Activated effector memory CD4-positive, alpha-beta T cell treated with Interleukin-2 at 50 U/mL for 16 hours (primary cell): Measurements from ENCODE around the gene MRPL16.
"Not testable (repeated sequence)": the region's sequence is repeated elsewhere in the genome, so short reads cannot be mapped to it uniquely, and the experiment has no call there.

Experiments used
- DNase-seq: peaks from one replicate; pipeline ENCODE4 v3.0.0-alpha.2; 2020

MRPL16 gene

DNA sequence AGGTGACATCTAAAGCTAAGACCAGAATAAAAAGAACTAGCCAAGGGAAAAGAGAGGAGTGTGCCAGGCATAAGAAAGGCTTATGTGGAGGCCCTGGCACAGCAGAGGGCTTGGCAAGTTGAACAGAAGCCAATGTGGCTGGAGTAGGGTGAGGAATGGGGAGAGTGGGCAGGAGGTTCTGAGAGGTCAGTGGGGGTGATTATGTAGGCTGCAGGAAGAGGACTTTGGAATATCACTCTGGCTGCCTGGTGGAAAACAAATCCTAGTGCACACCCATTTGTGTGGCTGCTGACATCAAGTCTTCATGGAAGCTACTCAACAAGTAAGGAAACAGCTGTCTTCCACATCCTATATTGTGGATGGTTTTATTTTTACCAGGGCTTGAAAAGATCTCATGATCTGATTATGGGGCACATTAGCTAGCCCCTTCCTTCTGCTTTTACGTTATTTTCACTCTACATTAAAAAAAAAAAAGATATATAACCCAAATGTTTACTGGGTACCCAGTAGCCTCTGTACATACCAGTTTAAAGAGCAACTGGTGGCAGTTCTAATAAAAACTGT, 3.4 kb downstream of the MRPL16 start:
- DNase-seq, result no peak

DNA sequence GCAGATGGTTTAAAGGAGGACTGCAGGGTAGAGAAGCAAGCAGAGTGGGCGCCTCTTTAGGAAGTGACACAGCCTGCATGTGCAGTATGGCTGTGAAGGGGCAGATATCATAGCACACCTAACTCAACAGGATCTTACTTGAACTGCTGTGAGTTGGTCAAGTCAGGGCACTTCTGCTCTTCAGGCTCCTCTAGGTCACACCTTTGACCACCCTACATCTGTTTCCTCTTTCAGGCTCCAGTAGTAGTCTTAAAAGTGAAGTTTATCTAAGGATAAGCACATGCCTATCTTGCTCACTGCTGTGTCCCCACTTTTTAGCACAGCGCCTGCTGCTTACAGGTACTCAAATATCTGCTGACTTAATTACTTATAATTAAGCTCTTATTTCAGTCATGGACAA, 6.5 kb downstream of the MRPL16 start:
- DNase-seq, result no peak

DNA sequence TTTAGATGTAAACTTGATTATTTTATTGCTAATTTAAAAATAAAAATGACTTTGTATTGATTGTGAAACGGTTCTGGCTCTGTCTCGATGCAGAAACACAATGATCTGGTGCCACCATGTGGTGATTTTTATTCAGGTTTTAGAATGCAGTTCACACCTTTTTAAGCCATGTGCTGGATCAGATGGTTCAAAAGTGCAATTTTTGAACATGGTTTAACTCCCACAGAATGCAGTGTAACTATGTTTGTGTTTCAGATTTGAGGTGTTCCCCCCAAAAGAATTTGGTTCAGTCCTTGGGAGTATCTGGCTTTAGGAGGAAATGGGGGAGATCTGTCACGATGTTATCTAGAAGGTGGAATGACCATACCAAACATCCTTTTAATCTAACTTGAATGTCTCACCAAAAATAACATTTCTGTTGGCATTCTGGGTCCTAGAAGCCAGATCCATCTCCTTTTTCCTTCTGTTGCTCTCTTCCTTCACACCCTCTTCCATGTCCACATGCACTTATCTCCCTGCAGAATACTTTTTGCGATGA, 7.9 kb downstream of the MRPL16 start:
- no peak for DNase-seq

DNA sequence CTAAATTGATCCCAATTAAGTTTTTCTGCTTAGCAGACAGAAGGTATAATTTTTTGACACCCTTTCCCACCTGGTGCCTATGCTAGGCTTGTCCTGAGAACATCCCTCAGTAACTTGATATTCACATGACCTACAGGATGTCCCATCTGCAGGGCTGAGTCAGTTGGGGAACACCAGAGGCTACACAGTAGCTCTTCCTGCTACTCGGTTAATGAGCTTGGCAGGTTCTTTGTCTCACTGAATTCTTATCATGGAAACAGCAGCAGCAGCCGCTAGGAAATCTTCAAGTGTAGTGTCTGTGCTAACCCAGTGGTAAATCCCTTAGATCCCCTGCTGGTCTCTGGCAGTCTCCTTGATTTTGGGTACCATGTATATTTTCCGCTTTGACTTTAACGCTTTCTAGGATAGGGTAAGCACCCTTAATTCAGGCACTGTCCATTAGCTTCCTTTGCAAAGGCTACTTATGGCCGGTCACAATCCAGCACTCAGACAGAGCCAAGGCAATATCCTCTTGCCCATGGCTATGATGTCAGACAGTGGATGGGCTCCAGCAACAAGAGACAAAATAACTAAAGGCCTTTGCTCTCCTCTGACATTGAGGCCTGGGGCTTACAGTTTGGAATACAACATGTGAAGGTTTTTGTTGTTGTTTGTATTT, 8.5 kb downstream of the MRPL16 start:
- no peak for DNase-seq

DNA sequence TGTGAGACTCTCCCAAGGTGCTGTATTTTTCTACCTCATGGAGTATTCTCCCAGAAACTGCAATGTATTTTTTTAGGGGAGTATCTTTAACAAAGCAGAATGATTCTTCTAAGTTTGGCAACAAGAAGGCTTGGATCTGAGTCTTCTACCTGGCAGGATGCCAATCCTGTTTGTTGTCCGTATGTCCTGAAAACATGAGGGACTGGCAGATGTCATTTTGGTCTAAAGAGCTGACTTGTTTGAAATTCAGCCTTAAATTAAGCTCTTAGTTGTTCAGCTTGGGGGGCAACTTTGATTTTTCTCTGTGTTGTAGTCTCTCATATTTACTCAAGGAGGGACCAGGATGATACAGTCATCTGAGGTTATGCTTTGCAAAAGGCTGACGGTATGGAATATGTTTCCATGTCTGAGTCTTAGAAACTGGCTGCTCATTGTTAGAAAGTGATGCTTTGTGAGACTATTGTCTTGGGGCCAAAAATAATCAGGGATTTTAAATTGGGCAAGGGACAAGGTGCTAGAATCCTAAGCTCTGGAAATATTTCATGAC, 9.3 kb downstream of the MRPL16 start:
- DNase-seq, result no peak

DNA sequence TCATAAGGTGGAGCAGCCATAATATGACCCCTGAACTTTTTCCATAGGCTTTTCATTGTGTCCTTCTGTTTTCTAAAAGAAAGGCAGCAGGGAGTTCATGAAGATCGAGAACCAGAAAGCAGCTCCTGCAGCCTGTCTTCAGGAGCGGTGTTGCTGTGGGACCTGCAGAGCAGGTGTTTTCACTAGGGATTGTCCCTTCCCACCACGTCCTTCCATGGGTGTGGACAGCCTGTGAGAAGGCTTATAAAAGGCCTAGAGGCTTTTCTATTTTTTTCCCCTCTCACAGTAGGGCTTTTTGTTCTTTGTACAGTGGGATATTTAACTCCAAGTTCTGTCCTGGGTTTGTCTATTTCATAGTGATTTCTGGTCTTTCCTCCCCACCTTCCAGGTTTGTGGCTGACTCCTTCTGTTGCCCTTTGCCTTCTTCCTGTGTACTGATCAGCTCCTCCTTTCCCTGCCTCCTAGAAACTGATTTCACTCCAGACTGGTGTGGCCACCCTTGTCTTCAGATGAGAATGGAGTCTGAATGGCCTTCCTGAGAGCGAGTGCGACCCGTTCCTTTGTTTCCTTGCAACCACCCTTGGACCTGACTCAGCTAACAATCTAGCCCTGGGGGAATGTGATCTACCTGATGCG, 10.1 kb downstream of the MRPL16 start:
- DNase-seq, result no peak

DNA sequence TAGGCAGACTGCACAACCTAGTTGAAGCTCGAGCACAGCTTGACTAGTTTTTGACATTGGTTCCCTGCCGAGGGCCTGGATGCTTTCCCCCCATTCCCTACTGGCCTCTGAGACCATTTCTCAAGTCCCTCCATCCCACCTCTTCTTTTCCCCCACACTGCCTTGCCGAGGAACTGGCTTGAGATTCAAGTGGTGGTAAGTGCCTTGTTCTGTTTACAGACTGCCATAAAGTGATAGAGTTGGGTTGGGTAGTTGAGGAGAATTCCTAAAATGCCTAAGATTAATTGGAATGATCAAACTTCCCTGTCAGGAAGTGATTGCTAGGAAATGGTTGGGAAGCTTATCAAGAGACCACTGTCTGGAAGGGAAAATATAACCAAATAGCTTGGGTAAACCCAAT, 16.2 kb downstream of the MRPL16 start:
- no peak for DNase-seq

DNA sequence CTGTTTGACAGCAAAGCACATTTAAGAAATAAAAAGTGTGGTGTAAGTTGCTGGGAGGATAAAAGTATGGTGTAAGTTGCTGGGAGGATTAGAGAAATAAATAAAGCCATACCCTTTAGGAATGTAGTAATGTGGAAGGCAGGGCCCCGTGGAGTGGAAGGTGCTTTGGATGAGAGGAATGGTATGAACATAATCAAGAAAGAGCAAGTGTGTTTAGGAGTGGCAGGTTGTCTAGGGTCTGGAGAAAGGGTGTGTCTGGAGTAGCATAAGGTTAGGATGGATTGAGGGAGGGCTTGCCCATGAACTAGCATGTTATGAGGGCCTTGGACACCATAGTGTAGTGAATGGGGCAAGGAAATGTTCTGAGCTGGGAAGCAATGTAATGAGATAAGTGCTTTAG, 18.1 kb downstream of the MRPL16 start:
- no peak for DNase-seq

DNA sequence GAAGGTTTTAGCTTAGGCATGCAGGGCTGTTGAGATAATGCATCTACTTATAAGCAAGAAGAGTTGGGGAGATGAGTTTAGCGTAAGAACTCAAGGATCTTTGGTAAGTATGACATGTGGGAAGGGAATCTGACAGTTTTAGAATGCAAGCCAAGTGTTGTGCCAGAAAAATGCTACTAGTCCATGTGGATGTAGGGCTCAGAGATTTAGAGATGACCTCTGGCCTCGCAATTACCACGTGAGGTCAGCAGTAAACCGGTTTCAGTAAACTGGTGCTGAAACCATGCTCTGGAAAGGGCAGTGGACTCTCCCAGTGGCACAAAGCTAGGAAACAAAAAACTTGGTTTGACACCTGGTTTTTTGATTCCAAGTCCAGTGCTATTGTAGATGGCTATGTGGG, 18.9 kb downstream of the MRPL16 start:
- no peak for DNase-seq

DNA sequence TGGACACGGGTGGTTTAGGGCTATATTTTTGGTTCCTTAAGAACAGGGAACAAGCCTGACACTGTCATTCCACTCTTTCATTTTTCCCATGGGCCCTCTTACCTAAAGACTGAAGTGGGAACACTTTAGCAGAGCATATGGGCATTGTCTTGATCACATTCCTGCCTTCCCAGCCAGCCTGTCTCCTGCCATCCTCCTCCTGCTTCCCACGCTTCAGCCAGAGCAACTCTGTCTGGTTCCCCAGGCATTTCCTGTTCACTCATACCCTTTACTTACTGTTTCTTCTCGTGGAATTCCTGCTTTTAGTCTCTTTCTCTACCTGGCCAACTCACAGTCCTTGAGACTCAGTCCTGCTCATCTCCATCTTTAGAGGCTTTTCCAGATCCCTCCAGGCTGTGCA, 22.8 kb downstream of the MRPL16 start:
- no peak for DNase-seq

DNA sequence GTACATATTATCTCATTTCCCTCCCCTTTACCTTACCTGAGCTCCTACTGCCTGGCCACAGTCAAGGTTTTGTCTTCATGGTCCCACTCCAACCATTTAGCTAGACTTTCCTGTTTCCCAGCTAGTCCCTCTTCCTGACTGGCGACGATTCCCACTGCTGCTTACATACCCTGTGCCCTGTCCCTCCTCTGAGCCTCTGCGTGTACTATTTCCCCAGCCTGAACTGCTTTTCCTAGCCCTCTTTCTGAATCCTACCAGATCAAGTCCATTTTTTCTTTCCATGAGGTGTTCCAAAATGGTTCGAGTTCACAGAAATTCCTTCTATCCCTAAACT, 23.4 kb downstream of the MRPL16 start:
- no peak for DNase-seq

DNA sequence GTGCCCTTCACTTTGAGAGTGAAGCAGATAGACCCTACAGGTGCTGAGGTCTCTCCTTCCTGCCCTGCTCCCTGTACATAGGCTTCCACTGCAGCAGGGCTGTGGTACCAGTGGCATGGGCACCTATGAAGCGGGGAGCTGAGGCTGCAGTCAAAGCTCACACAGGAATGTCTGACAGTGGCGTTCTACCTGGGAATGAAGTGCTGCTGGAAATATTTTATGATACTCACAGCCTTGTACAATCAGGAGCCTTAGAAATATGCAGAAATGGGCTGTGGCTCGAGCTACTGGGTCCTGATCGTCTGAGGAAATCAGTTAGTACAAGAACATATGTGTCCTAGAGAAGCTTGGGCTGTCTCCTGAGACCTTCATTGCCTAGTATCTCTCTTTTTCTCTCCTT, 24.8 kb downstream of the MRPL16 start:
- no peak for DNase-seq

DNA sequence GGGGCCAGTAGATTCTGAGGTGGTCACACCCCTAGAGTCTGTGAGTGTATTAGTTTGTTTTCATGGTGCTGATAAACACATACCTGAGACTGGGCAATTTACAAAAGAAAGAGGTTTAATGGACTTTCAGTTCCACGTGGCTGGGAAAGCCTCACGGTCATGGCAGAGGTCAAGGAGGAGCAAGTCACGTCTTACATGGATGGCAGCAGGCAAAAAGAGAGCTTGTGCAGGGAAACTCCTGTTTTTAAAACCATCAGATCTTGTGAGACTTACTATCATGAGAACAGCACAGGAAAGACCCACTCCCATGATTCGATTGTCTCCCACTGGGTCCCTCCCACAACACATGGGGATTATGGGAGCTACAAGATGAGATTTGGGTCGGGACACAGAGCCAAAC, 26.1 kb downstream of the MRPL16 start:
- DNase-seq, result not testable (repeated sequence)

DNA sequence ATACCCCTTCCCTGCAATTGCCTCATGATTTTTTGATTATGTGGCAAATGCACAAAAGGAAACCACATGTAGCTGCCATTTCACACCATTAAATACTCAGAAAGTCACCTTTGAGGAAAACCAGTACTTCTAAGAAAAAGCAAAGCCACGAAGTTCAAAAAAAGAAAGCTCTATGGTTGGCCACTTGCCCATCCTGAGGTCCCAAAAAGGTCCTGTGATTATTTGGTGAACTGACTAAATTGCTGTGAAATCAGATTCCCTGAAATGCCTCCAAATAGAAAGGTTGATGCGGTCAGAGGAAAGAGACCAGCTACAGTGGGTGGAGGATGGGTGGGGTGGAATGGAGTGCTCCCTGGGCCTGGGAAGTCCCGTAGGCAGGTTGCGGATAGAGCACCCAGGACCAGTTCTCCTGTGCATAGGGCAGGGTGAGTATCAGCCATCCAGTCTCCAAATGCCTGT, 26.9 kb downstream of the MRPL16 start:
- no peak for DNase-seq

DNA sequence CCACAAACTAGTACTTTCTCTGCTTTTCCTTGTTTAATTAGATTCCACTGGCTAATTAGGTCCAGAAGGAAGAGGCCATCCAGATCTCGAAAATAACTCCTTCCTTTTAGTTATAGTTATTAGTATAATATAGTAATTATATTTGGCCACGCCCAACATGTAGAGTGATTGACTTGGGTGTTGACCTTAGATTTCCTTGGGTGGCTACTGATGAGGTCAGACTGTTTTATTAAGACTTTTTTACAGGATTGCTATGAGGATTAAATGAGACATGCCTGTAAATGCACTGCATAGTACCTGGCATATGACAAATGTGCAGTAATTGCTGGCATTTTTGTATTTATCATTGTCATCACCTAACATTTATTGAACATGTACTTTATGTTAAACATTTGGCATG, 28.5 kb downstream of the MRPL16 start:
- DNase-seq, result no peak

DNA sequence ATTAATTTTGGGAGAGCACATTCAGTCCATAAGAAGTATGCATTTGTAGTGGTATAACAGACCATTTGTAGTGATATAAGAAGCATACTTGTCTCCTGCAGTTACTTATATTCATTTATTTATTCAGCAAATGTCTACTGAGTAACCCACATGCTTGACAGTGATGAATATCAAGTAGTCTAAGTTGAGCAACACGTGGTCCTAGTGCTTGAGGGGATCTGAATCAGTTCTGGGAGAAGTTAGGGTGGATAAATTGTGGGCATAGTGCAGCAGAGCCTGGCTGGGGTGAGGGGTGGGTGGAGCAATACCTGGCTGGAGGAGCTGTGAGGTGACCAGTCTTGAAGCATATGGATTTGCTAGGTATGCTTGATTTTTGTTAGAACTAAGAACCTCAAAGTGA, 31.1 kb downstream of the MRPL16 start:
- DNase-seq, result no peak

DNA sequence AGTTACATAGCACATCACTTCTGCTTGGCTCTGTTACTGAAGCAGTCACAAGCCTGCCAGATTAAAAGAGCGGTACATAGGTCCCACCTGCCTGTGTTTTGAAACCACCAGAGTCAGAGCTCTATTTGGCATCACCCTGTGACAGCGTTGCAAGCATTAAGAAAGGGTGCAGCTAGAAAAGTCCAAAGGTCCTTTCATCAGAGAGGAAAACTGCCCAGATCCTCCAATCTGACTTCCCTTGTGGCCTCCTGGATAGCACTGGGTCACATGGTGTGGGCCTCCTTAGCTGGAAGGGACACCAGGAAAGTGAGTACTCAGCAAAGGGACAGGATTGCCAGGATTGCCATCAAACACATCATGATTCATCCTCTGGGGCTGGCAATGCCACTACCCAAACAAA, 32.5 kb downstream of the MRPL16 start:
- no peak for DNase-seq

DNA sequence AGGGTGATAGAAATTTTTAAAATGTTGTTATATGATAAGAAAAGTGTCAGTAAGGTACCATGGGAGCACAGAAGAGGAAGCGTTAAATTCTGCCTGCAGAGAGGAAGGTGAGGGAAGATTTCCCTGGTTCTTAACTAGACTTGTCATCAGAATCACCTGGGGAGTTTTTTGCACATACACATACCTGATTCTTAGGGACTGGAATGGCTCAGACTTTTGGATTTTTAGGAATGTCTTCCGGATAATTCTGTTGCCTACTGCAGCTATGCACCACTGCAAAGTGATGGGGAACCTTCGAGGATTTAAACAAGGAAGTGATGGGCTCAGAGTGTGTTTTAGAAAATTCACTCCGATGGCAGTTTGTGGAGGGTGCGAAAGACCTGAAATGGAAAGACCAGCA, 33.5 kb downstream of the MRPL16 start:
- DNase-seq, result no peak

DNA sequence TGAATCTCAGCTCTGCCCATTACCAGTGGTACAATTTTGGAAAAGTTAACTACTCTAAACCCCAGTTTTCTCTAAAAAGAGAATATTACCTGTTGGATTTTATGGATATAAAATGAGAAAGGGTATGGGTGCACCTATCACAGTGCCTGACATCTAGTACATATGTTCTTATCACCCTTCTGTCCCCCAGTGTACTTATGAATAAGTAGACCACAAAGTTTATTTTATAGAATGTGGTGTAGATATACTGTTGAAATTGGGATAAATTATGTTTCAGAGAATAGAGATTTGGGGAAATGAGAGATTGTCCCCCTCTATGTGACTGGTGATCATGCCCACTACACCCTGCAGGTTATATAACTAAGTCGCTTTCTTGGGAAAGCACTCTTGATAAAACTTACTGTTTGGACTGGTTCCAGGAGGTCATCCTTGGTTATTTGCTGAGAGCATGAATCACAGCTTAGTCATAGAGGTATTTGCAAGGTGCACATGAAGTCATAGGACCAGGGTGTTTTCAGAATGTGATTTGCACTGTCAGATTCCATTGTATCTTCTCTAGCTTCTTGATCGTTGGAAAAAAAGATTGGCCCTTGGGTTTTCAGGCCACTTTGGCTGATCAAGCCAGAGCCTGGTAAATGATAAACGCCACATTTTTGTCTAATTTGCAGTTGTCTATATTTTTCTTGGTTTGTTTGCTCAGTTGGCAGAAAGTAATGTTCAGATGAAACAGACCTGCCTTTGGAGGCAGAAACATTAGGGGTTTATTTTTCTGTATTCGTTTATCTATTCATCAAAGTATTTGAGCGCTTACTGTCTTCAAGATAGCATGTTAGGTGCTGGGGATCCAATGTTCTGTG, 34.1 kb downstream of the MRPL16 start:
- DNase-seq, result no peak

DNA sequence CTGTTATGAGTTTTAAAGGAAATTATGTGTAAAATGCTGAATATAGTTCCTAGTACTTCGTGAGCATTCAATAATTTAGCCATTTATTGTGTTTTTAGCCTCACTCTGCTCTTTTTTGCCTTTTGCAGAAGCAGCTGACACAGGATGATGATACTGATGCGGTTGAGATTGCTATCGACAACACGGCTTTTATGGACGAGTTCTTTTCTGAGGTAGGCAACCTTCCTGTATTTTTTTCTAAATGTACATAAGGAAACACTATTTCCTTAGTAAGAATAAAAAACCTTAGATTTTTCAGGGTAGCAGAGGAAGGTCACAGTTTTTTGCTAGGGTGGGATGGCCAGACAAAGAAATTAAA, 37.5 kb downstream of the MRPL16 start:
- no peak for DNase-seq

DNA sequence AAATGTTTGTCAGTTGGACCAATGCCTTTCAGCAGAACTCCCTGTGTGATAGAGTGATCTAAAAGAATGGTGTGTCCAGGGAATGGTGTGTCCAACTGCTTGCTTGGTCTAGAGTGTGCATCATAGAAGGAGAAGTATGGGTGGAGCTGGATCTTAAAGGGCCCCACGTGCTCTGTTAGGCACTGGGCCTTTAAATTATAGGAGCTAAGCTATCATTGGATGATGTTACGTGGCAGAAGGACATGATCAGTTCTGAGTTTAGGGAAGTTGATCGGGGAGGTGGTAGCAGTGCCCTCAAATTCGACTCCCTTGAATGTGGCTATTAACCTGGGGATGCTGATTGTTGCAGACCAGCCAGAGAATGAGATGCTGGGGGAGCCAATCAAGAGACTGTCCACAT, 39.0 kb downstream of the MRPL16 start:
- DNase-seq, result no peak

DNA sequence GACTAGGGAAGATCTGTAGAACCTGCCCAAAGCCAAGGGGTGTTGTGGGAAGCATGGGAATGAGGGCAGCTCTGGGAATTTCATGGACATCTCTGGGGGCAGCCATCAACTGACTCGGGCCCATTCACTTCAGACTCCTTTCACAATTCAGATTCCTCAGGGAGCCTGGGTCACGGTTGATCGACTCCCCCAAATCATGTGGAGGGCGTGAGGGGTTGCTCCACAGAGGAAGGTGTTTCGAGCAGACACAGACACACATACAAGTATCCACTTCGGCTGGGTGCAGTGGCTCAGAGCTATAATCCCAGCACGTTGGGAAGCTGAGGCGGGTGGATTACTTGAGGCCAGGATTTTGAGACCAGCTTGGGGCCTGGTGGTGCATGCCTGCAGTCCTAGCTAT, 39.7 kb downstream of the MRPL16 start:
- DNase-seq, result no peak

DNA sequence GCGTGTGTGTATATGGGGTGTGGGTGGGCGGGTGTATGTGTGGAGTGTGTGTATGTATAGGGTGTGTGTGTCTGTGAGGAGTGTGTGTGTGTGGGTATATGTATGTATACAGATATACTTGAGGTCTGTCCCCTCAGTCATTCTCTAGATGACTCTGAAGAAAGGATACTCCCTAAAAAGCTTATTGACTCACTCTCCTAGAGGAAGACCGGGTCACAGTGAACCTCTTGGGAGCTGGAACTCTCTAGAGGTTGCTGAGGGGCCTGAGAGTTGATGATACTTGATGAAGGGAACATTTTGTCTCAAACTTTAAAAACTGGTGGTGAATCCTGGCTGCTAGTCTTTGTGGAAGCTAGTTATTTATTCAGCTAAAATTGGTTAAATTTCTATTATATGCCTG, 40.3 kb downstream of the MRPL16 start:
- no peak for DNase-seq
